GM19043 (cell line): Measurements from ENCODE around the gene SKIDA1.

Source experiments
- ATAC-seq: cut with Tn5 transposase; IDR thresholded peaks from one replicate; pipeline ENCODE4 v1.9.1; 2021; ENCODE audit warnings: low read depth; ENCODE audit not compliant: unreplicated experiment

SKIDA1 gene

DNA sequence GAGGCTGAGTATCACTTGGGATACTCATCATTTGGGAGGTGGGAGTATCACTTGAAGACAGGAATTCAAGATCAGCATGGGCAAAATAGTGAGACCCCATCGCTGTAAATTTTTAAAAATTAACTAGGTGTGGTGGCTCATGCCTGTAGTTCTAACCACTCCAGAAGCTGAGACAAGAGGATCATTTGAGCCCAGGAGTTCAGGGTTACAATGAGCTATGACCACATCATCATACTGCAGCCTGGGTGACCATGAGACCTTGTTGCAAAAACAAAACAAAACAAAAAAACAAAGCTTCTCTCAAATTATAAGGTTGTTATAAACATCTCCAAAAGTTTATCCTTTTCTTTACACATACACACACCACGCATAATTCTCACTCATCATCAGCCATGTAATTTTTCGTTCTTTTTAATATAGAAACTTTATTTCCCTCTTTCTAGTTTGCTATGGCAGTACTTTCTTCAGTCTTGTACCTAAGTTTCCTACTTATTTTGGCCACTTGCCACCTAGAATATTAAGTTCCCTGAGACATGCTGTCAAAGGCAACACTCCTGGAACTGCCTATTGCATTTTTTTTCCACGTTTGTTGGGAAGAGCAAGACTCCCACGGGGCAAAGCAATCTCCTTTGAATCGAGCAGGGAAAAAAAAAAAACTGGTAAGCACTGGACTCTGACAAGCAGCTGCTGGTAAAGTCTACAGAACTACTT is 37.1 kb downstream of the SKIDA1 start:
- ATAC-seq = no peak

DNA sequence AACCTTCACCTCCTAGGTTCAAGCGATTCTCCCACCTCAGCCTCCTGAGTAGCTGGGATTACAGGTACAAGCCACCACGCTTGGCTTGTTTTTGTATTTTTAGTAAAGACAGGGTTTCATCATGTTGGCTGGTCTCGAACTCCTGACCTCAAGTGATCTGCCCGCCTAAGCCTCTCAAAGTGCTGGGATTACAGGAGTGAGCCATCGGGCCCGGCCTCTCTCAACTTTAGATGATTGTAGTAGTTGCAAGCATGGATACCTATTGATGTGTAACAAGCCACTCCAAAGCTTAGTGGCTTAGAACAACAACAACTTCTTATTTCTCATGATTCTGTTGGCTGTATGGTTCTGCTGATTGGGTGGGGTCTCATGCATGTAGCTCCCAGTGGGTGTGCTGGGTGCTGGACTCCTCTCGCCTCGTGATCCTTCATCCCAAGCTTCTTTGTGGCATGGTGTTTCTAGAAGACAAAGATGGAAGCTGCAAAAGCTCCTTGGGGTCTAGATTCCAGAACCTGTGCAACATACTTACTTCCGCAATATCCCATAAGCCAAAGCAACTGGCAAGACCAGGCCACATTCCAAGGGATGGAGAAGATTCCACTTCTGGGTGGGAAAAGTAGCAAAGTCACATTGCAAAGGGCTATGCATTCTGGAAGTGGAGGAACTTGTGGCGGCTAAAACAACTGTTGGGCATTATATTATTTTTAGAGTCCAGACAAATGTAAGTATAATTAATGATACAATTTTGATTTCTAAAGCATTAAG is 37.9 kb downstream of the SKIDA1 start:
- no peak for ATAC-seq

DNA sequence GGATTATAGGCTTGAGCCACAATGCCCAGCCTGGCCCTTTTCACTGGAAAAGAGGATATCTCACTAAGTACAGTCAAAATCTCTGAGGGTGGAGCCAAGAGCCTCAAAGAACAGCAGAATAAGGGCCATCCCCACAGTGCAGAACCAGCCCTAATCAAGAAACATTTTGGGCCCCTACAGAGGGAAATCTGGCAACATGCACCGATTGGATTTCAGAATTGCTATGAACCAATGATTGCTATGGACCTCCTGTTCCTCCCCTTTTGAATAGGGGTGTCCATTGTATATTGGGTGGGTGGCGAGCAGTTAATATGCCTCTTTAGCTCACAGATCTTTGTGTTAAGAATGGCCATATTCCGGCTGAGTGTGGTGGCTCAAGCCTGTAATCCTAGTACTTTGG is 42.7 kb downstream of the SKIDA1 start:
- ATAC-seq = no peak

DNA sequence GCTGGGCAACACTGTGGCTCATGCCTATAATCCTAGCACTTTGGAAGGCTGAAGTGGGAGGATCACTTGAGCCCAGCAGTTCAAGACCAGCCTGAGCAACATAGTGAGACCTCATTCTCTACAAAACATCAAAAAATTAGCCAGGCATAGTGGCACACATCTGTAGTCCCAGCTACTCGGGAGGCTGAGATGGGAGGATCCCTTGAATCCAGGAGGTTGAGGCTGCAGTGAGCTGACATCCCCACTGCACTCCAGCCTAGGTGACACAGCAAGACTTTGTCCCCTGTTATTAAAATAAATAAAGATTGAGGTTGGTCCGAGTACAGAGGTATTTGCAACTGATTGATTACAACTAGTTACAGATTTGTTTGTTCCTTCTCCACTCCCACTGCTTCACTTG is 44.1 kb downstream of the SKIDA1 start:
- ATAC-seq = no peak

- ATAC-seq = no peak
Observed at GRCh38 chr10:21479570-21480315, 45.7 kb downstream of the SKIDA1 start.

DNA sequence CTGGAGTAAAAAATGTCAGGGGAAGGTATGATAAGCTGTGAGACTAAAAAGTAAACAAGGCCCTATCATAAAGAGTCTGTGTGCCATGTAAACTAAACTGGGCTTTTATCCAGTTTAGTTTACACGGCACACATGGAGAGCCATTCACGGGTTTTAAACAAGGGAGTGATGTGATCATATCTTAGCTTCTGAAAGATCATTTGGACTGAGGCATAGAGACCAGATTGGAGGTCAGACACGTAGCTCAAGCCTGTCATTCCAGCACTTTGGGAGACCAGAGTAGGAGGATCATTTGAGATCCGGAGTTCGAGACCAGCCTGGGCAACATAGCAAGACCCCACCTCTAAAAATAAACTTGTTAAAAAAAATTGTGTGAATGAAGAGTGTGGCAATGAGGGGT is 50.1 kb downstream of the SKIDA1 start:
- no peak for ATAC-seq

DNA sequence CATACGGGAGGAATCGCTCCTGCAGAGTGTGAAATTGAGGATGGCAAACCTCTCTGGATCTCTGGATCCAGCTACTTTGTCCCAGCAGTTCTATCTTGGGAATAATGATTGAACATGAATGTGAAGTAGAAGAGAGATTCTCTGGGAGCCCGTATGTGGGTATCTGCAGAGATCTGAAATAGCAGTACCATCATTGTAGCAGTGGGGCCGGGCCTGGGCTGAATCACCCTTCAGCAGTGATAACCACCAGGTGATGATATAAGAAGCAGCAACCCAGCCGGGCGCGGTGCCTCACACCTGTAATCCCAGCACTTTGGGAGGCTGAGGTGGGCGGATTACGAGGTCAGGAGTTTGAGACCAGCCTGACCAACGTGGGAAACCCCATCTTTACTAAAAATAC is 51.9 kb downstream of the SKIDA1 start:
- no peak for ATAC-seq

- no peak for ATAC-seq
Observed at GRCh38 chr10:21473135-21473534, 52.3 kb downstream of the SKIDA1 start.

DNA sequence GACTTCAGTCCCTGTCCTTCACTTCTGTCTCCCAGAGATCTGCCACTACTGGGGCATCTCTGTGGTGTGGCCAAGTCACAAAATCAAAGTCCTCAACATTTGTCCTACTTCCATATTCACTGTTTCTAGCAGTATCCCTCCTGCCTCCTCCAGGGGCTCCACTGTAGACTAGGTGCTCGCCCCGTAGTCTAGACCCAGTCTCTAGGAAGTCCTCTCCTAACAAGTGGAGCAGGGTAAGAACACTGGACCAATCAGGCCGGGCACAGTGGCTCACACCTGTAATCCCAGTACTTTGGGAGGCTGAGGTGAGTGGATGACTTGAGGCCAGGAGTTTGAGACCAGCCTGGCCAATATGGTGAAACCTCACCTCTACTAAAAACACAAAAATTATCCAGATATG is 57.4 kb downstream of the SKIDA1 start:
- no peak for ATAC-seq

DNA sequence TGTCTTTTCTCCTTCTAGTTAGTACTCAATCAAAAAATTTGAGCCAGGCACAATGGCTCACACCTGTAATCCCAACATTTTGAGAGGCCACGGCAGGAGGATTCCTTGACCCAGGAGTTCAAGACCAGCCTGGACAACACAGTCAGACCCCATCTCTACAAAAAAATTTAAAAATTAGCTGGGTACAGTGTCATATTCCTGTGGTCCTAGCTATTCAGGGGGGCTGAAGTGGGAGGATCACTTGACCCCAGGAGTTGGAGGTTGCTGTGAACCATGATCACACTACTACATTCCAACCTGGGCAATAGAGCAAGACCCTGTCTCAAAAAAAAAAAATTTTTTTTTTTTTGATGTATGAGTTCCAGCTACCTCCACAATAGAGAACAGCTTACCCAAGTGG is 57.8 kb downstream of the SKIDA1 start:
- ATAC-seq = no peak

DNA sequence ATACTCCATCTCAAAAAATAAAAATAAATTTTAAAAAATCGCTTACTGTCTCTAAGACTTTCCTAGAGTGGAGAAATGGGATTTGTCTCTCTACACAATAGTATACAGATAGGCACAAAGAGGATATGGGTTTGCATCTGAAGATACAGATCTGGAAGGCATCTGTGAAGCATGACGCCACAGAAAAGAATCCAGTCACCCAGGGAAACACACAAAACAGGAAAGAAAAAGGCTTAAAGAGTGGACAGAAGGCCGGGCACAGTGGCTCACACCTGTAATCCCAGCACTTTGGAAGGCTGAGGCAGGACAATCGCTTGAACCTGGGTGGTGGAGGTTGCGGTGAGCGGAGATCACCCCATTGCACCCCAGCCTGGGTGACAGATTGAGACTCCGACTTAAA is 61.3 kb downstream of the SKIDA1 start:
- no peak for ATAC-seq
